H1 (cell line): ENCODE results near the gene SKAP1. TPM values are rescaled to one million over a fixed set of nuclear protein-coding genes. Genes with fewer than 3 reads are reported as not detected.

Experiments used
- MAX ChIP-seq: IDR thresholded peaks from 2 replicates; pipeline ENCODE4 v1.6.1; 2012; ENCODE audit warnings: inconsistent platforms
- polyA plus RNA-seq, 7 experiments: library from polyadenylated mRNA; depleted of rRNA in 3 of 7; stranded (reverse) in 5 of 7; unstranded in 2 of 7; fragments of >200 nt in 5 of 7; fragments of 200-250 nt in 2 of 7; gene quantifications; 1 replicate in 5 of 7; 2 replicates in 1 of 7; 4 replicates in 1 of 7; pipeline versions ENCODE4 v1.2.1 to v1.2.3, GENCODE V29; 2011 to 2013; ENCODE audit warnings: missing spikeins in 2 of 7, mixed read lengths in 2 of 7
- total RNA-seq: library from RNA; stranded (reverse); fragmentation: NEBNext Ultra II Directional; extraction: Animal tissue kit (Norgen Biotek cat#: 25700); gene quantifications from 2 replicates; pipeline ENCODE4 v1.2.1, GENCODE V29; 2021

The SKAP1 gene
- total and polyA plus RNA-seq, 2 of the 8 experiments (the other 6 are each of a cell fraction or from before 2014, with no cell fraction given) = not detected

GRCh38 chr17:48285614-48286013, 144.4 kb downstream of the SKAP1 start (continued):
- TF ChIP-seq MAX = no peak
- TF ChIP-seq, all 59 proteins: peak for 0
